ENCODE data around the gene SLC6A18. TPM values are rescaled to one million over a fixed set of nuclear protein-coding genes. Genes with fewer than 3 reads are reported as not detected.

The SLC6A18 gene, protein sequence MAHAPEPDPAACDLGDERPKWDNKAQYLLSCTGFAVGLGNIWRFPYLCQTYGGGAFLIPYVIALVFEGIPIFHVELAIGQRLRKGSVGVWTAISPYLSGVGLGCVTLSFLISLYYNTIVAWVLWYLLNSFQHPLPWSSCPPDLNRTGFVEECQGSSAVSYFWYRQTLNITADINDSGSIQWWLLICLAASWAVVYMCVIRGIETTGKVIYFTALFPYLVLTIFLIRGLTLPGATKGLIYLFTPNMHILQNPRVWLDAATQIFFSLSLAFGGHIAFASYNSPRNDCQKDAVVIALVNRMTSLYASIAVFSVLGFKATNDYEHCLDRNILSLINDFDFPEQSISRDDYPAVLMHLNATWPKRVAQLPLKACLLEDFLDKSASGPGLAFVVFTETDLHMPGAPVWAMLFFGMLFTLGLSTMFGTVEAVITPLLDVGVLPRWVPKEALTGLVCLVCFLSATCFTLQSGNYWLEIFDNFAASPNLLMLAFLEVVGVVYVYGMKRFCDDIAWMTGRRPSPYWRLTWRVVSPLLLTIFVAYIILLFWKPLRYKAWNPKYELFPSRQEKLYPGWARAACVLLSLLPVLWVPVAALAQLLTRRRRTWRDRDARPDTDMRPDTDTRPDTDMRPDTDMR
- not detected for total RNA-seq

DNA sequence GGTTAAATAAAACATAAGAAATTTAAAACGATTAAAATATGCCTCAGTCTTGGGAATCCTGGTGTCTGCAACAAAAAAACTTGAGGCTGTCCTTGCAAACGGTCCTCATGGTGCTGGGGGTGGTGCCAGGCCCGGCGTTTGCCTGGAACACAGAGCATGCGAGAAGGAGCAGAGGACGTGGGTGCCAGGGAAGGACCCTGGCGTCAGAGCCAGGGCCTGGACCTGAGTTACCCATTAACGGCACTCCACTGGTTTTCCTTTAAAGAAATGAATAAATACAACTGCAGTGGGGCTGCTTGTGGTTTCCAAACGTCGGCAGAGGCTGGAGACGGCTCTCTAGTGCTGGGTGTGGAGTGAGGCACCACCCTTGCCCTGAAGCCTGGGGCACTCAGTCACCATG is at the start of gene SLC6A18:
Gene SLC6A18, plus strand, starts transcription at position 301 of the 400 bp plus-strand sequence. Its CDS starts 97 bp downstream, at position 398.
- peaks cover 22% of the 10 kb centered on the region in 2 donors for H3K27me3 Mint-ChIP-seq
- ATAC-seq: no peak
- H3K9me3 Mint-ChIP-seq: no peaks in the 10 kb centered on the region
- H3K36me3 Mint-ChIP-seq: no peaks in the 10 kb centered on the region
- peaks cover 11 to 16% of the 10 kb centered on the region in 2 donors for H3K4me1 Mint-ChIP-seq (ENCODE audit: low read depth in 2 of 2)
- DNase-seq (ENCODE audit: low spot score): no peak
- no peak within 1 kb of the TSS for H3K4me3 Mint-ChIP-seq
- no peak within 1 kb of the TSS for H3K27ac Mint-ChIP-seq

DNA sequence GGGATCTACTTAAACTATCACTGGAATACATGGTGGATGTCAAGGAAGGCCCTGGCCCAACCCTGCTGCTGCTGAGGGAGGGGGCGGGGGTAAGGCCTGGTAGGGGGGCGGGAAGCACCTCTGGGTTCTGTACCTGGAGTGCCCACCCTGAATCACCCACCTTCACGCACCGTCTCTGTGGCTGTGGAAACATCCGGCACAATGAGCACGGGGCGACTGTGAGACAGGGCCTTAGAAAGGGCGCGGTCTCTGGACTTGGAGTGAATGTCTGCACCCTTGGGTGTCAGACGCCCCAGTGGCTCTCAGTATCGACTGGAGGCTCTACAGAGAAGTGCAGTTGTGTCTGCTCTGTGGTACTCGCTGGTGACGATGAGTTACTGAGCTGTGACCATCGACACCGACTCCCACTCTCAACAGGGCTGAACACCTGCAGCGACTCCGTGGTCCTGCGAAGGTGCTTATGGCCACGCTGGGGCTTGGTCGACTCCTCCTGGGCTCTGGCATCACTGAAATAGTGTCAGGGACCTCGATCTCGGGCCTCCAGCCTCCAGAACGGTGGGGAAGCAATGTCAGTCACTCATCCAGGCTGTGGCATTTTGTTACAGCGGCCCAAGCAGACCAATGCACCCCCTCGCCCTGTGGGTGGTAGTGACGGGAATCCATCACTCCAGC is 49.2 kb upstream of the SLC6A18 start:
- Mint-ChIP-seq H3K9me3 (no peaks in the 10 kb centered on the region), H3K36me3 (no peaks in the 10 kb centered on the region), H3K4me3 (no peak overlapping the region), H3K4me1 (ENCODE audit: low read depth in 2 of 2) (peaks cover 4 to 6% of the 10 kb centered on the region in 2 donors), H3K27ac (no peak overlapping the region), H3K27me3 (no peaks in the 10 kb centered on the region)
- DNase-seq (ENCODE audit: low spot score) (peak; percentile 54), ATAC-seq (no peak)

DNA sequence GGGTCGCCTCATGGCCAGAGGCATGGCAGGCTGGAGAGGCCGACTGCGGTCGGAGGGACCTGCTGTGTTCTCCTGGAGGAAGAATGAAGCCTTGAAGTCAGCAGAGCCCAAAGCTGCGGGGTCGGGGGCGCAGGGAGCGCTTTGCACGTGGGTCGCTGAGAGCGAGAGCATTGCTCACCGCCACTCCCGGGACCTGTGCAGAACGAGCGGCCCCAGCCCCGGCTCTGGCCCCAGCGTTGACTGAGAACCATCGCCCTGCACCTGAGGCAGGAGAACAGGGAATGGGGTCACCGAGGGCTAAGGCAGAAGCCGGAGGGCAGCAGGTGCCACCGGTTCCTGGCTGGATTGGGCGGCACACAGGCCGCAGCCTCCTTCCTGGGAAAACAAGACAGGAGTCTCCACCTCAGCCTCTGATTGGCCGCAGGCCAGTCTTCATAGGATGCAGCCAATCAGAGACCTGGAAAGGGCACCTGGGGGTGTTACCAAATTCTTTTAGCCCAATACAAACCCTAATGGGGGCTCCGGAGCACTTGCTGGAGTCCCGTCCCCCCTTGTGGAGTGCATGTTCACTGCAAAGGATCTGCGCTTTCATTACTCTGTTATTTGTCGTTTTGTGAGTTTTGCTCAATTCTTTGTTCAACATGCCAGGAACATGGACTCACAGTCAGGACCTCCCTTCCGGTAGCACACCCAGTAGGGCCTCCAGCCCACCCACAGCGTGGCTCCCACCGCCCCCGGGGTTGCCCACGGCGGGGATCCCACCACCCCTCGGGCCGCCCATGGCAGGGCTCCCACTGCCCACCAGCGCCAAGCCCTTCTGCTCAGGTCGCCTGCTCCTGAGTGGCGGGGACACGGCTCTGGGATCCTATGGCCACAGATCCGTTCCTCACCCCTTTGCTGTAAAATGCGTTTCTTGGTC is 48.4 kb upstream of the SLC6A18 start:
- Mint-ChIP-seq H3K36me3 (no peaks in the 10 kb centered on the region), H3K27ac (no peak overlapping the region), H3K4me3 (no peak overlapping the region), H3K9me3 (no peaks in the 10 kb centered on the region), H3K4me1 (ENCODE audit: low read depth in 2 of 2) (peaks cover 4 to 6% of the 10 kb centered on the region in 2 donors), H3K27me3 (no peaks in the 10 kb centered on the region)
- ATAC-seq: no peak
- peak; percentile 59 for DNase-seq (ENCODE audit: low spot score)

DNA sequence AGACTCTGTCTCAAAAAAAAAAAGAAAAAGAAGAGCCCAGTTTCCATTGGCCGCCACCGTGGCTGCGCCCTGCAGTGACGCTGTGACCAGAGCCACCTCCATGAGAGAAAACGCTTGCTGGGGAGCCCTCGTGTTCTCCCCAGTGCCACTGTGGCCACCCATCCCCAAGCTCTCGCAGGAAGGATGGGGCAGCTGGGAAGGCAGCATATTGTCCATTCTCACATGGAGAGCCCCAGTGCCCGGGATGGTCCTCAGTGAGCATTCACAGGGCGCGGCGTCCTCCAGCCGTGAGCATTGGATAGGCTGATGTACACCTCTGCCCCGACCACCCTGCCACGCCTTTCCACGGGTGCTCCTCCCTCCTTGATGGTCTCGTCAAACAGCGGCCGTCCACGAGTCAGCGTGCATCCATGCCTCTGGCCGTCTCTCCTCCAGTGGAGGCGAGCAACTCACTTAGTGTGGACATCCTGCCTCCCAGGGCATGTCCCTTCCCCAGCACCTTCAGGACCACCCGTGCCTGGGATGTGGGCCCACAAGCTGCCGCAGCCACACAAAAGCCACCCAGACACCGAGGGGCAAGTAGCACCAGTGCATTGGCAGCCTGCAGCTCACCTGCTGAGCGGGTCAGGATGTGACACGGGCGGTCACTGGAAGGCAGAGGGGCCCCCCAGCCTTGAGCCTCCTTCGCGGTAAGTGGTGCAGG is 47.2 kb upstream of the SLC6A18 start:
- Mint-ChIP-seq H3K4me3 (no peak overlapping the region), H3K27me3 (no peaks in the 10 kb centered on the region), H3K4me1 (ENCODE audit: low read depth in 2 of 2) (peaks cover 3 to 4% of the 10 kb centered on the region in 2 donors), H3K27ac (no peak overlapping the region), H3K36me3 (no peaks in the 10 kb centered on the region), H3K9me3 (no peaks in the 10 kb centered on the region)
- ATAC-seq (no peak), DNase-seq (ENCODE audit: low spot score) (peak; percentile 58)

DNA sequence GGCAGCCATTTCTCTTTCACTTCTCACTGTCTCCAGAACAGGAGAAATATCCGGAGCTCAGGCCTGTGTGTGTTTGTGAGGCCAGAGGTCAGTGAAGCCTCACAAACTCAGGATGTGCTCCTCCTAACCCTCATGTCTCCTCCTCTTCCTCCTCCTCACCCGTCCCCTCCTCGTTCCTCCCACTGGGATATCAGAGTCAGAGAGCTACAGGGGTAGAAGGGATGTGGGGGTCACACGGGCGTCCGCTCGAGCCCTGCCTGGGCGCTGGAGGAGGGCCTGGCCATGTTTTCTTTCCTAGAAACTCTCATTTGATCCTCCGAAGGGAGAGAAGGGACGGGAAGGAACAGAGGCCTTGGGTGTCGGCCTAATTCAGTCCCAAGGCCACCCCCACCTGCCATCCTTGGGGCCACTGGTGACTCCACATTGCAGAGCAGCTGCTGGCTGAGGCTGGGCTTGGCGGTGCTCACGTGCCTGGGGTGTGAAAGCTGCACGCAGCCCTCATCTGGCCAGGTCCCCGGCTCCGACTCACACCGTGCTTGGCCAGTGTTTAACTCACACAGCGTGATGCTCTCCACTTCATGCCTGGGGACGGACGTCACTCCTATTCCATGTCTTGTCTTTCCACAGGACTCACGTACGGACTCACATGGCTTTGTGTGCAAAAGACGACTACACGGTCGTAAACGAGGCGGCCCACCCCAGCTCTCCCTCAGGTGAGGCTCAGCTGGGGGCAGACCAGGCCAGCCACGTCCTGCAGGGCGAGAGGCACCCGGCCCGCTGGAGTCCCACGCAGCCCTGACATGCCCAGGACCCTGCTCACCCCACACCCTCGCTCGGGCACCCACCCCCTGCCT is 46.4 kb upstream of the SLC6A18 start:
- no peak overlapping the region for H3K4me3 Mint-ChIP-seq
- DNase-seq (ENCODE audit: low spot score) (peak; percentile 52), ATAC-seq (no peak)
- H3K9me3 Mint-ChIP-seq: no peaks in the 10 kb centered on the region
- no peaks in the 10 kb centered on the region for H3K27me3 Mint-ChIP-seq
- H3K27ac Mint-ChIP-seq: no peak overlapping the region
- H3K36me3 Mint-ChIP-seq: no peaks in the 10 kb centered on the region
- no peaks in the 10 kb centered on the region for H3K4me1 Mint-ChIP-seq (ENCODE audit: low read depth in 2 of 2)

DNA sequence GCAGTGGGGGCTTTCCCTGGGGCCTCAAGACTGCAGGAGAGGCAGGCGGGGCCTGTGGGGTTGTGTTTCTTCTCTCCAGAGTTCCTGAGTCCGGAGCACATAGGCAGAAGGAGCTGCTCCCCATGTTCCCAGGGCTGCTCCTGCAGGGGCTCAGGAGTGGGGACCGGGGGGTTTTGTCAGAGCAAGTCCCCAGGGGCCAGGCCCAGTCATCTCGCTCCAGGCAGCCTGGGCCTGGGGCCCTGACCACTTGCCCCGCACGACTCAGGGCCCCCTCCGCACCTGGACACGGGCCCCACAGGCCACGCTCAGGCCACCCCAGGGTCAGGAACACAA is 45.8 kb upstream of the SLC6A18 start:
- ATAC-seq: no peak
- H3K27me3 Mint-ChIP-seq: no peaks in the 10 kb centered on the region
- no peak overlapping the region for H3K4me3 Mint-ChIP-seq
- DNase-seq (ENCODE audit: low spot score): peak; percentile 20
- no peak overlapping the region for H3K27ac Mint-ChIP-seq
- H3K9me3 Mint-ChIP-seq: no peaks in the 10 kb centered on the region
- H3K4me1 Mint-ChIP-seq (ENCODE audit: low read depth in 2 of 2): no peaks in the 10 kb centered on the region
- no peaks in the 10 kb centered on the region for H3K36me3 Mint-ChIP-seq

DNA sequence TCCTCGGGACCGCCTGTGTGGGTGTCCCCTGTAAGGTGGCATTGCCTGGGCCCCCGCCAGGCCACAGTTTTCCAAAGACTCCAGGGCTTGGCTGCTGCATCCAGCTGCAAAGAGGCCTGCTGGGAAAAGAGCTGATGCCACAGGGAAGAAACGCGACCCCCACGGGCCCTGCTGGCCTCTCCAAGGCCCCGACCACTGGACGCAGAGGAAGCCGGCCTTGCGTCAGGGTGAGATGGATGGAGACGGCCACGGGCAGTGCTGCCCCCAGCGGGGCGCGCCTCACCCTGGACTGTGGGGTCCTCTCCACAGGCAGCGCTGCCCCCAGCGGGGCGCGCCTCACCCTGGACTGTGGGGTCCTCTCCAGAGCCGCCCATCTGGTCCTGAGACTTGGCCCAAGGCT is 45.1 kb upstream of the SLC6A18 start:
- Mint-ChIP-seq H3K27ac (no peak overlapping the region), H3K36me3 (no peaks in the 10 kb centered on the region), H3K4me1 (ENCODE audit: low read depth in 2 of 2) (no peaks in the 10 kb centered on the region), H3K4me3 (no peak overlapping the region), H3K27me3 (no peaks in the 10 kb centered on the region), H3K9me3 (no peaks in the 10 kb centered on the region)
- no peak for ATAC-seq
- DNase-seq (ENCODE audit: low spot score): no peak

DNA sequence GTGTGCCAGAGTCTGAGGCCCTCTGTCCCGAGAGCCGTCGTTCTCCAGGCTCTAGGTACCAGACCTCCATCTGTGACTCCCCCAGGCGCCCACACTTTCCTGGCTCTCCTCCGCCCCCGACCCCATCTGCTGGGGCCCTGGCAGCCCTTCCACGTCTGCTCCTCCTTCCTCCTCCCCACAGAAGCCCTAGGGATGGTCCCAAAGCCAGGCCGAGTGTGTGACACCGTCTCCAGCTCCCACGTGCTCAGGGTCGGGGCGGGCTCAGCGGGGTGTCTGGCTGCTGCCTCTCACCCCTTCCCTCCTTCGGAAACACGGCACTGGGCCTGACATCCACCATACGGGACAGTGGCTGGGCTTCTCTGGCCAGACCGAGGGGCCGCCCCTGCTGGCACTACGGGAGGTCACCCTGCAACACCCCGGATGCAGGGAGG is 44.3 kb upstream of the SLC6A18 start:
- DNase-seq (ENCODE audit: low spot score) (peak; percentile 60), ATAC-seq (no peak)
- H3K27ac Mint-ChIP-seq: no peak overlapping the region
- H3K9me3 Mint-ChIP-seq: no peaks in the 10 kb centered on the region
- no peaks in the 10 kb centered on the region for H3K4me1 Mint-ChIP-seq (ENCODE audit: low read depth in 2 of 2)
- no peaks in the 10 kb centered on the region for H3K36me3 Mint-ChIP-seq
- no peaks in the 10 kb centered on the region for H3K27me3 Mint-ChIP-seq
- H3K4me3 Mint-ChIP-seq: no peak overlapping the region

DNA sequence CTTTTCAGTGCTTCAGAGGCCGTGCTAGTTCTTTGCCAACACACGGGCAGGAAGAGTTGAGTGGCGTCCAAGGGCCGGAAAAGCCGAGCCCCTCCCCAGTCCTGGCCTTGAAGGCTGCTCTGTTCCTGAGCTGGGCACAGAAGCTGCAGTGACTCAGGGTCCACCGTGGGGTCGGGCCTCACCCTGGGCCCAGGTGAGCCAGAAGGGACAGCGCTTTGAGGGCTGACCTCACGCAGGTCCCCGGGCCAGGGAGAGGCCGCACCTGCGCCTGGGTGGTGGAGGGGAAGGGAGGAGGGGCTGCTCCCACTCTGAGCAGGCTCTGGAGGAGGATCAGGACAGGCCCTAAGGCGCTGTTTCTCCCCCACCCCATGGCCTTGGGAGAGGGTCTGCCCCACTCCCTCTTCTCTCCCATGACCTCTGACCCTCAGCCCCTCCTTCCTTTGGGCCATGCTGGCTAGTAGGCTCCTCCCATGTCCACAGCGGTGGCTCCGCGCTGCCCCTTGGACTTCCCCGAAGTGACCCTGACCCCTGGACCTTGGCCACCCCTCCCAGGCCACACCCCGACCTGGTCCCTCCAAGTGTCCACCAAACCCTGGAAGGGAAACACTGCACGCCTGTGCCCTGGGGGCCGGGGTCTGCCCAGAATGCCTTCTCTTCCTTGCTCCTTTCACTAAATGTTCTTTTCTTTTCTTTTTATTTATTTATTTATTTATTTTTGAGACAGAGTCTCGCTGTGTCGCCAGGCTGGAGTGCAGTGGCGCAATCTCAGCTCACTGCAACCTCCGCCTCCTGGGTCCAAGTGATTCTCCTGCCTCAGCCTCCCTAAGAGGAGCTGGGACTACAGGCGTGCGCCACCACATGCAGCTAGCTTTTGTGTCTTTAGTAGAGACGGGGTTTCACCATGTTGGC is 43.5 kb upstream of the SLC6A18 start:
- H3K36me3 Mint-ChIP-seq: no peaks in the 10 kb centered on the region
- H3K4me1 Mint-ChIP-seq (ENCODE audit: low read depth in 2 of 2): no peaks in the 10 kb centered on the region
- H3K27ac Mint-ChIP-seq: no peak overlapping the region
- ATAC-seq (peak in 1 of 2 donors; percentile 8), DNase-seq (ENCODE audit: low spot score) (peak; percentile 39)
- H3K9me3 Mint-ChIP-seq: no peaks in the 10 kb centered on the region
- H3K4me3 Mint-ChIP-seq: no peak overlapping the region
- no peaks in the 10 kb centered on the region for H3K27me3 Mint-ChIP-seq

DNA sequence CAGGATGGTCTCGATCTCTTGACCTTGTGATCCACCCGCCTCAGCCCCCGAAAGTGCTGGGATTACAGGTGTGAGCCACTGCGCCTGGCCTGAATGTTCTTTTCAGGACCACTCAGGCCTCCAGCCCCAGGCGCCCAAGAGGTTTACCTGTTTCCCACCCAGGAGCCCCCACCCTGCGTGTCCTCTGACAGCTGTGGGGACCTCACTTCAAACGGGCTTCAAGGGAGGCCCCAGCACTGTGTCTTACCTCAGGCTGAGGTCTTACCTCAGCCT is 42.9 kb upstream of the SLC6A18 start:
- Mint-ChIP-seq H3K27me3 (no peaks in the 10 kb centered on the region), H3K4me1 (ENCODE audit: low read depth in 2 of 2) (no peaks in the 10 kb centered on the region), H3K4me3 (no peak overlapping the region), H3K27ac (no peak overlapping the region), H3K36me3 (no peaks in the 10 kb centered on the region), H3K9me3 (no peaks in the 10 kb centered on the region)
- DNase-seq (ENCODE audit: low spot score): peak; percentile 45
- ATAC-seq: no peak

DNA sequence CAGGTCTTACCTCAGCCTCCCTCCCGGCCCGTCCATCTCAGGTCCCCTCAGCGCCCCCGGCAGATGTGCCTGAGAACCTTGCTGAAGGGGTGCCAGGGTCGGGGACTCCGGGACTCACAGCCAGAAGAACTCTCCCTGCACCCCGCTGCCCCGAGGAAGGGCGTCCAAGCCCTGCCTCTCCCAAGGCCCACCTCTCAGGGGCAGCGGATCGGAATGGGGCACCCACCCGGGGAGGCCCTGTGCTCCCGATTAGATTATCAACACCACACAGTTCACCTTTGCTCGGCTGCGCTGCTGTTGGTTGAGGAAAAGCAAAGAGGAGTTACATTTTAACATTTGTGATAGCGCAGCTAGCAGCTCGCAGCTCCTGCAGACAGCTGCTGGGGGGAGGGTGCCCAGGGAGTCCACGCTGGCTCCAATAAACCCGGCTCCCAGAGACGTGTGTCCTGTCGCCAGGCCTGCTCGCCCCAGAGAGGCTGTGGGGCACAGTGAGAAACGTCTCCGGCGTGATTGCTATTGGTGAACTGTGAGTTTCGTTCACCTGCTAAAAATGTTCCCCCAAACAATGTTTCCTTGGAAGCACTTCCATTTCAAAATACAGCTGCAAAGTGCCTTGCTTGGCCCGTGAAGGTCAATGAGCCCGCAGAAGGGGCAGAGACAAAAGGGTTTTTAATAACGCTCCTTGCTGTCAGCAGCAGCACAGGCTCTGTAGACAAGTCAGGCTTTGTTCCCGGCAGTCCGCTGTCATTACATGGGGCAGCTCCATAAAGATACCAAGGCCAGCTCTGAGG is 42.4 kb upstream of the SLC6A18 start:
- Mint-ChIP-seq H3K9me3 (no peaks in the 10 kb centered on the region), H3K4me3 (no peak overlapping the region), H3K27ac (no peak overlapping the region), H3K4me1 (ENCODE audit: low read depth in 2 of 2) (no peaks in the 10 kb centered on the region), H3K27me3 (no peaks in the 10 kb centered on the region), H3K36me3 (no peaks in the 10 kb centered on the region)
- DNase-seq (ENCODE audit: low spot score): no peak
- ATAC-seq: no peak

All from natural killer cell treated with Interleukin-12 subunit alpha and Interleukin-12 subunit beta and Interleukin-15 and Interleukin-18, amount 100 ng/mL, for 72 hours (primary cell).